GM12801 (cell line): ENCODE results near the gene EPAS1.

Source experiments
- CTCF ChIP-seq: IDR thresholded peaks from one replicate; pipeline ENCODE4 v1.5.1; 2011; ENCODE audit warnings: control low read depth; ENCODE audit not compliant: insufficient read length; ENCODE audit errors: extremely low read depth

The EPAS1 gene

GRCh38 chr2:46430992-46431391 lies 133.8 kb downstream of the EPAS1 start:
- TF ChIP-seq CTCF = no peak

- no peak for TF ChIP-seq CTCF
These were observed 134.5 kb downstream of the EPAS1 start for GRCh38 chr2:46431481-46432235.

DNA sequence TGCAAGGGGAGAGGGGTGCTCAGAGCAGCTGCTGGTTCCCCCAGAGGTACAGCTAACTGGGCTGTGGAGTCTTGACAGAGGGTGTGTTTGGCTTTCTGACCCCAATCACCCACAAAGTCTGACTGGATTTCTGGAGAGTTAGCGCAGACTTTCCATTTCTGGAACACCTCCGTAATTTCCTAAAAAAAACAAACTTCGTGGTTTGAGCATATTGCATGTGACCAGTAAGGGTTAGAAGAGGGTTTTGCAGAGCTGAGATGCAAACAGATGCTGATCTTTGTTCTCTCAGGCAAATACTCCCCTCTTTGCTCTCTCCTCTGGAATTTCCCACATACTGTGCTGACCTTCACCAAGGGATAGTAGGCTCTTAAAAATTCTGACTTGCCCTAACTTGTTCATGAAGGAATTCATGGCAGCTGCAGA lies 137.7 kb downstream of the EPAS1 start:
- TF ChIP-seq CTCF = no peak

DNA sequence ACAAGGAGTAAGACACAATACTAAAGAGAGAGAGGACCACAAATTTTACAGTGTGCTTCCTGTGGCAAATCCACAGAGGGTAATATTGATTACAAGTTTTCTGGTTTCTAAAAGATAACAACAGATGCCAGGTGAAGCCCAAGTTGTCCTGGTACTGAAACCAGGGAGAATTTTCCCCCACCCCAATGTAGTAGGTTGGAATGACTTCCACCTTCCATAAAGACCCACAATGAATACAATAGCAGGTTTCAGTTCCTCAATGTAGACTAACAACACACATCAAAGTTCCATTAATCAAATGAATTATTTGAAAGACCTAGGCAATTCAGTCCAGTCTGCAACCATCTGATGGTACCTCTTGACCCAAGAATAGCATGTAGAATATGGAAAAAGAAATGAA lies 138.1 kb downstream of the EPAS1 start:
- no peak for TF ChIP-seq CTCF

DNA sequence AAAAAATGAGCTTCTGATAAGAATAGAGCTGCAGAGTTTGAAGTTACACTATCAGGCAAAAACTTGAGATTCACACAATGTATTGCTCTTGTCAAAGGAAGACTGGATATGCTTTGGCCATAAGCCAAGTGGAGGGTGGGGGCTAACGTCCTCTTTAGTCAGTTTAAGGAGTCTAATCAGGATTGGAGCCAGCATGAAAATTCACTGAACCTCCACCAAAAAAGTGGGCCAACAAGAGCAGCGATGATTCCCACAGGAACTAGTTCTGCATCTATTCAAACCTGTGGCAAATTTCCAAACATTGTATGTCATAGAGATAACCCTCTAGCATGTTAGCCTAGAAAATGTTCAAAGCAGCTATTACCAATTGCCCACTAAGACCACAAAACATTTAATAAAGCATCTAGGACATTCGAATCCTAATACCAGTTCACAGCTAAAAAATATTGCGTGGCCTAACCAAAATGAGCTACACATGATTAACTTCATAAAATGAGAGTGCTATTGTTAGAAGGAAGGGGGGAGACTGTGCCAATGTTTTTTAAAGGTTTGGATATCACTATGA lies 138.7 kb downstream of the EPAS1 start:
- no peak for TF ChIP-seq CTCF
